Measurements from ENCODE around the gene ODC1. TPM values are rescaled to one million over a fixed set of nuclear protein-coding genes. Genes with fewer than 3 reads are reported as not detected.

Gene ODC1
- total RNA-seq, 4 donors from 2014 or later = 16.5 to 76.6 (median 40.8) TPM

GRCh38 chr2:10477443-10478297 is 29.5 kb upstream of the ODC1 start:
- Histone ChIP-seq H3K27ac (no peak overlapping the region), H3K4me1 (no peaks in the 10 kb centered on the region), H3K36me3 (no peaks in the 10 kb centered on the region), H3K9me3 (no peaks in the 10 kb centered on the region), H3K4me3 (no peak overlapping the region), H3K27me3 (peaks cover 8% of the 10 kb centered on the region)
- WGBS = 73% methylated on average over 16 of the region's 16 CpGs
- TF ChIP-seq POLR2AphosphoS5 (IDR thresholded peaks at IDR 0.05) = no peak
- no peak for TF ChIP-seq CTCF (IDR thresholded peaks at IDR 0.05)
- TF ChIP-seq EP300 (IDR thresholded peaks at IDR 0.05) = no peak
- TF ChIP-seq POLR2A (IDR thresholded peaks at IDR 0.05) = no peak
- peak; percentile 45 to 53 for DNase-seq (ENCODE audit: low spot score in 2 of 2)

GRCh38 chr2:10476723-10477442 is 28.8 kb upstream of the ODC1 start:
- Histone ChIP-seq H3K27me3 (peaks cover 6% of the 10 kb centered on the region), H3K27ac (no peak overlapping the region), H3K36me3 (no peaks in the 10 kb centered on the region), H3K4me1 (no peaks in the 10 kb centered on the region), H3K9me3 (no peaks in the 10 kb centered on the region), H3K4me3 (no peak overlapping the region)
- WGBS = 93% methylated on average over 12 of the region's 12 CpGs
- DNase-seq (ENCODE audit: low spot score in 2 of 2) = peak in 1 of 2 donors; percentile 34
- TF ChIP-seq EP300 (IDR thresholded peaks at IDR 0.05) (no peak), POLR2AphosphoS5 (IDR thresholded peaks at IDR 0.05) (no peak), POLR2A (IDR thresholded peaks at IDR 0.05) (no peak), CTCF (IDR thresholded peaks at IDR 0.05) (no peak)

GRCh38 chr2:10475811-10476660 is 27.9 kb upstream of the ODC1 start:
- TF ChIP-seq POLR2A (IDR thresholded peaks at IDR 0.05) = no peak
- no peak for TF ChIP-seq CTCF (IDR thresholded peaks at IDR 0.05)
- TF ChIP-seq POLR2AphosphoS5 (IDR thresholded peaks at IDR 0.05) = no peak
- TF ChIP-seq EP300 (IDR thresholded peaks at IDR 0.05) = no peak
- Histone ChIP-seq H3K4me3 (no peak overlapping the region), H3K27ac (no peak overlapping the region), H3K9me3 (no peaks in the 10 kb centered on the region), H3K4me1 (no peaks in the 10 kb centered on the region), H3K27me3 (no peaks in the 10 kb centered on the region), H3K36me3 (no peaks in the 10 kb centered on the region)
- DNase-seq (ENCODE audit: low spot score in 2 of 2) = peak in 1 of 2 donors; percentile 41
- 85% methylated on average over 22 of the region's 22 CpGs for WGBS

GRCh38 chr2:10475221-10475722 is 27.1 kb upstream of the ODC1 start:
- no peak overlapping the region for H3K4me3 ChIP-seq
- WGBS = 100% methylated on average over 4 of the region's 21 CpGs
- H3K4me1 ChIP-seq = no peaks in the 10 kb centered on the region
- no peak overlapping the region for H3K27ac ChIP-seq
- peak in 1 of 2 donors; percentile 54 for DNase-seq (ENCODE audit: low spot score in 2 of 2)
- peaks cover 5% of the 10 kb centered on the region for H3K27me3 ChIP-seq
- TF ChIP-seq EP300 (IDR thresholded peaks at IDR 0.05) (no peak), POLR2AphosphoS5 (IDR thresholded peaks at IDR 0.05) (no peak), POLR2A (IDR thresholded peaks at IDR 0.05) (no peak), CTCF (IDR thresholded peaks at IDR 0.05) (no peak)
- no peaks in the 10 kb centered on the region for H3K9me3 ChIP-seq
- no peaks in the 10 kb centered on the region for H3K36me3 ChIP-seq
